HG02840 (cell line): ENCODE data around the gene OR8S1.
"Not testable (repeated sequence)": the region's sequence is repeated elsewhere in the genome, so short reads cannot be mapped to it uniquely, and the experiment has no call there.

Experiments used
- ATAC-seq: cut with Tn5 transposase; IDR thresholded peaks from one replicate; pipeline ENCODE4 v1.9.1; 2021; ENCODE audit warnings: mild to moderate bottlenecking, moderate library complexity, moderate number of reproducible peaks; ENCODE audit not compliant: unreplicated experiment, low FRiP score

Gene OR8S1

DNA sequence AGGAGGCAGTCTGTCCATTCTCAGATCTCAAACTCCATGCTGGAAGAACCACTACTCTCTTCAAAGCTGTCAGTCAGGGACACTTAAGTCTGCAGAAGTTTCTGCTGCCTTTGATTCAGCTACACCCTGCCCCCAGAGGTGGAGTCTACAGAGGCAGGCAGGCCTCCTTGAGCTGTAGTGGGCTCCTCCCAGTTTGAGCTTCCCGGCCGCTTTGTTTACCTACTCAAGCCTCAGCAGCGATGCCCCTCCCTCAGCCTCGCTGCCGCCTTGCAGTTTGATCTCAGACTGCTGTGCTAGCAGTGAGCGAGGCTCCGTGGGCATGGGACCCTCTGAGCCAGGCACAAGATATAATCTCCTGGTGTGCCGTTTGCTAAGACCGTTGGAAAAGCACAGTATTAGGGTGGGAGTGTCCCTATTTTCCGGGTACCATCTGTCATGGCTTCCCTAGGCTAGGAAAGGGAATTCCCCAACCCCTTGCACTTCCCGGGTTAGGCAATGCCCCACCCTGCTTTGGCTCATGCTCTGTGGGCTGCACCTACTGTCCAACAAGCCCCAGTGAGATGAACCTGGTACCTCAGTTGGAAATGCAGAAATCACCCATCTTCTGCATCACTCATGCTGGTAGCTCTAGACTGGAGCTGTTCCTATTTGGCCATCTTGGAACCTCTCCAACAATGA is 28.4 kb downstream of the OR8S1 start:
- not testable (repeated sequence) for ATAC-seq

DNA sequence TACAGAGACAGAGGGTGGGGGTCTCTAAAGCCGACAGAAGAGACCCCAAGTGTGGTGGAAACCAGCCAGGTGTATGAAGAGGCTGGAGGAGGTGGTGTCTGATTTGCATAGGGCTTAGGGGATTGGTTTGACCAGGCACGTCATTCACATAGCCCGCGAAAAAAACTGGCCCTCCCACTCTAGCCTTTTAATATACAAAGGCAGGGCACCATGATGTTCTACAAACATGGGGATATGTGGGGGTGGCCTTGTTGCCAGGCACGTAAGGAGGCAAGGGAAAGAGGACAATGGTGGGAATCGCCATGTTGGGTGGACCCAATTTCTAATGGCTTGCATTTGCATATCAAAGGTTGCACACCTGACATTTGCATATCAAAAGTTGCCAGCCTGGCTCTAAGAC is 31.2 kb downstream of the OR8S1 start:
- ATAC-seq = no peak

DNA sequence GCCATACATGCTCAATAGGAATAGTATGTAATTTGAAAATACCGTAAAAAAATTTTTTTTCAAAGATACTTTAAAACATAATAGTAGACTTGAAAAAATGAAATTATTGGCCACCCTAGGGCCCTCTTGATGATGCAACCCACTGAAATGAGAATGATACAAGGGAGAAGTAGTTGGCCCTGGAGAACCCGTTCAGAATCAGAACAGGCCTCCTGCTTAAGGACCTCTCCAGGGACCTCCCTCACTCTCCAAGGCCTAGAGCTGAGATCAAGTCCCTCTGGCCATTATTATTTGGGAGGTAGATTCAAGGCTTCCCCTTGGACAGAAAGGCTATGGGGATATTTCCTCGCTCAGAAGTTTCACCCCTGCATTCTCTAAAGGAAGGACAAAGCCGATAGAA is 32.5 kb downstream of the OR8S1 start:
- ATAC-seq = no peak

DNA sequence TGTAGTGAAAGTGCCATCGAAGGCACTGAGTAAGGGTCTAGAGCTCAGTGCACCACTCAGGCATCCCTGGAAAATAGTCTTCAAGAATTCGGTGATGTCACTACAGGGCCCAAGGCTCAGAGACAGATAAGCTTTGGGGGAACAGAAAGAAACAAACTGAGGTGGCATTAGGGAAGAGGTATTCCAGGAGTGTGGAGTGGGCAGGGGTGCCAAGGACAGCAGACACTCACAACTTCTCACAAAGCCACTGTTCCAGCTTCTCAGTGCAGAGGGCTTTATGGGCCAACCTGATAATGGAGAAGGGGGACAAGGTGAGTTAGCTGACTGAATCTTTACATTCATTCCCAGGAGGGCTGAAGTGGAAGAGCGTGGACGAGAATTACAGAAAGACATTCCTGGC is 42.3 kb downstream of the OR8S1 start:
- ATAC-seq = no peak

DNA sequence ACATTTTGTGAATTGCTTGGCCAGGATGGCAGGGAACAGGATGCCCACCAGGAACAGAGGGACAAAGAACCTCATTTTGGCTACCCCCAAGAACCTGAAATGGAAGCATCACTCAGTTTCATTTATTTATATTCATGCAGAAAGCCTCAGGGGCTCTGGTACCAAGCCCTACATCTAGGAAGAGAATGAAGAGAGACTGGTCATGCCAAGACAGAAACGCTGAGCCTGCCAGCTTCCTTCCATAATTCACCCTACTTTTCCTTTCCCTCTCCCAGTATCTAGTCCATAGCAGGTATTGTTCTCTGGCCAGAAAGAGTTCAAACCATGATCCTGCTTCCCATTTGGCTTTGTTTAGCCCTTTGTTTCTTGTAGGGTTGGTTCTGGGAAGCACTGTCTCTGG is 44.5 kb downstream of the OR8S1 start, which contains the start of gene LALBA:
Gene LALBA (minus strand): TSS at position 101 of the 400 bp plus-strand sequence. CDS start 26 bp downstream, at position 75.
- ATAC-seq = no peak

DNA sequence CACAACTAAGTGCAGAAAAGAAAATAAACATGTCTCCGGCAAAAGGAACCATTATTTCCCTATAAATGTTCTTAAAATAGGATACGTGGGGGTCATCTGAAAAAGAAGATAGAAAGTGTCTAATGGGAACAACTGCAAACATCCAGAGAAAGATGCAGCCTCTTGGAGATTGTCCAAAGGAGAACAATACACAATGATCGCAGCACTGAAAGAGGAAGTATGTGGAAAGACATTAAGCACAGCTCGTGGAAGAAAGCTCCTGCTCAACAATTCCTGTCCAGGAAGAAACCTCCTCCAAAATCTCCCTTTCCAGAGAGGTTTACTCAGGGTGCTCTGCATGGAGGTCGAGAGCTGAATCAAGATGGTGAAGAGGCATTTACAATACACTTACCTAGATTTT is 46.9 kb downstream of the OR8S1 start:
- no peak for ATAC-seq
